Stimulated activated naive CD4-positive, alpha-beta T cell treated with Interleukin-2 at 50 U/mL for 16 hours (primary cell): ENCODE results near the gene GPR146.

Experiments used
- DNase-seq: peaks from one replicate; lab custom pipeline; 2025; lab: John Stamatoyannopoulos, UW

Gene GPR146

DNA sequence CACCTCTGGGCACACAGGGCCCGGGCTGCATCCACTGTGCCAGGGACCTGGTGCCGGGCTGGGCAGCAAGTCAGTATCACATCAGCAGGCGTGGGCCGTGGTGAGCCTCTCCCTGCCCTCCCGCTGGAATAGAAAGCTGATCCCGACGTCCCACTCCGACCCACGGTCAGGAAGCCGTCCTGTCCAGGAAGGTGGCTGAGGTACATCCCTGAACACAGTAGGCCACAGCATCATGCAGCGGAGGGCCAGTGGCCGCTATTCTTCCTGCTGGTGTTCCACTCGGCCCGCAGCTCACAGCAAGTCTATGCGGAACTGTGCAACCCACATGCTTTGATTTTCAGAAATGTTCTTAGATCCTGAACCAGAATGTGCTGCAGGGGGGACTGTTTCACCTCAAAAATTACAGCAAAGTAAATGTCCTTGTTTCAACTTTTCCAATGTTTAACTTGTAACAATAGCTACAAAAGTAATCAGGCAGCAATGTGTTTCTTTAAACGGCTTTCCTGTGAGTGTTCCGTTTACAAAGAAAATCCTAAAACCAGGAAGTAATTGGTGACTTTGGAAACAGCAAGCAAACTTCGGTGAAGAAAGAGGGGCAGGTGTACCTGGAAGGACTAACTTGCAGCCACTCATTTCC is 676 bp upstream of the GPR146 start:
- no peak for DNase-seq

GRCh38 chr7:1045069-1046063 is 1.0 kb downstream of the GPR146 start:
- no peak for DNase-seq

- DNase-seq: no peak
These were observed 2.7 kb downstream of the GPR146 start for GRCh38 chr7:1046722-1047679.

DNA sequence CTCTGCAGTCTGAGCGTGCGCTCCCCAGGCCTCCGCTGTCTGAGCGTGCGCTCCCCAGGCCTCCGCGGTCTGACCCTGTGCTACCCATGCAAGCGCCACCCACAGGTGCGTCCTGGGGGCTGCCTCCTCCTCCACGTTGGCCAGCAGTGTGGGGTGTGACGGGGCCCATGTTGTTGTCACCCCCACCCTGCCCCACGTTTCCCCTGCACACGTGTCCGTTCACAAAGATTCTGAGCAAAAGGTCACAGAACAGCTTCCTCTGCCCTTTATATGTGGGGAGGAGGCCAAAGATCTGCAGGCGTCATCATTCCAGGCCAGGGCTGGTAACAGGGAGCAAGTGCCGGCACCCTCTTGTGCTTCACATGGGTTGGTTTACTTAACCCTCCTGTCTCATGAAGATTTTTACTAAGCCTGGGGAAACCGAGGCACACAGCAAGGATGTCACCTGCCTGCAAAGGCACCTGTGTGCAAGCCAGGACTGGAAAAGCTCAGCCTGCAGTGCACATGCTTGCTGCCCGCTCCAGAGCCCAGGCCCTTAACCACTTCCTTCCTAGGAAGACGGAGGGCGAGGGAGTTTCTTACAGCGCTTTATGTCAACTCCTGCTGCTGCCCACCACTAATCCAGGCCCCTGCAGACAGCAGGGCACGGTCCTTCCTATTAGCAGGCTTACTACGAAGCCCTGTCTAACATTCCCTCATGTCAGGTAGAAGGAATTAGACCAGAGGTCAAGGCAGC is 4.8 kb downstream of the GPR146 start:
- DNase-seq: no peak

- DNase-seq: no peak
These were observed 5.5 kb downstream of the GPR146 start for GRCh38 chr7:1049801-1050200.

- DNase-seq: no peak
These were observed 6.0 kb downstream of the GPR146 start for GRCh38 chr7:1050254-1050906.

DNA sequence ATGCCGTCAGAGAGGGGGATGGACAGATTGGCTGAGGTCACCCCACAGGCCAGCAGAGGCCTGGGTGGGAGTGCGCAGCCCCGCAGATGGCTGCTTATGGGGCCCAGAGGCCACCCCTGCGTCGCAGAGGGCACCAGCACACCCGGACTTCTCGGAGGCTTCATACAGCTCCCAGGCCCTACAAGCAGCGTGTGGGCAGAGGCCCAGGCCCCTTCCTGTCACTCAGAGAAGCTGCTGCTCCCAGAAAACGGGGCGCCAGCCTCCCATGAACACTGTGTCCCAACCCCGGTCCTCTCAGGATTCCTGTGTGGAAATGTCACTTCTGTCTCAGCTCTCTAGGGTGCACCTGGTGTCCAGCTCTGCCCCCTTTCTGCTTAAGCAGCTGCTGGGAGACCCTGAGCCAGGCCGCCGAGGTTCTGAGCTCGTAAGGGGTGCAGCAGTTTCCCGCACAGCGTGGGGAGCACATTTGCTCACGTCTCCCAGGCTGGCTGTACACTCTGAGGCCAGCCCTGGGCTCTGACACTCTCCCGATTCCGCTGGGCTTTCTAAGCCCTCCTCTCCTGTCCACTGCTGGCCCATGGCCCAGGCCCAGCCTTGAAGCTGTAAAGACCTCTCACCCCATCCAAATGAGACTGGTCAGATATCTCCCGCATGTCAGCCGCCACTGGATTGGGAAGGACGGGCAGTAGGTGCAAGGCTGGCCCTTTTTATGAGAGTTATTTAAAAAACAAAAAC is 6.8 kb downstream of the GPR146 start:
- no peak for DNase-seq

- no peak for DNase-seq
These were observed 7.9 kb downstream of the GPR146 start for GRCh38 chr7:1052031-1052818.

- no peak for DNase-seq
These were observed 8.7 kb downstream of the GPR146 start for GRCh38 chr7:1053002-1053411.

- DNase-seq: no peak
These were observed 9.5 kb downstream of the GPR146 start for GRCh38 chr7:1053816-1054370.

DNA sequence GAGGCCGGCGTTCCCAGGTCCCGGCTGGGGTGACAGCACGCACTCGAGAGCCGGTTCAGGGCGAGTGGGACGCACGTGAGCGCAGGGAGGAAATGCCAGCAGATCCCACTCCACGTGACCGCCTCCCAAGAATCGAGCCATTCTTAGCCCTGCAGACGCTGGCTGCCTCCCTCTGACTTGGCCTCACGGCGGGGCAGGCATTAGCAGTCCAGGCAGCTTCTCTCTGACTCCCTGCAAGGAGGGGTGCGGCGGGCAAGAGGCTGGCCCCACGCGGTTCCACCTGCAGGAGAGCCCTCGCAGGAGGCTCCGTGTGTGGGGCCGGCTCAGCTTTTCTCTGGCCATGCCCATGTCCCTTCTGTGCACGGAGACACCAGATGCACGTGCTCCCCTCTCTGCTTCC is 10.1 kb downstream of the GPR146 start:
- DNase-seq: no peak

- no peak for DNase-seq
These were observed 10.6 kb downstream of the GPR146 start for GRCh38 chr7:1054861-1055450.

DNA sequence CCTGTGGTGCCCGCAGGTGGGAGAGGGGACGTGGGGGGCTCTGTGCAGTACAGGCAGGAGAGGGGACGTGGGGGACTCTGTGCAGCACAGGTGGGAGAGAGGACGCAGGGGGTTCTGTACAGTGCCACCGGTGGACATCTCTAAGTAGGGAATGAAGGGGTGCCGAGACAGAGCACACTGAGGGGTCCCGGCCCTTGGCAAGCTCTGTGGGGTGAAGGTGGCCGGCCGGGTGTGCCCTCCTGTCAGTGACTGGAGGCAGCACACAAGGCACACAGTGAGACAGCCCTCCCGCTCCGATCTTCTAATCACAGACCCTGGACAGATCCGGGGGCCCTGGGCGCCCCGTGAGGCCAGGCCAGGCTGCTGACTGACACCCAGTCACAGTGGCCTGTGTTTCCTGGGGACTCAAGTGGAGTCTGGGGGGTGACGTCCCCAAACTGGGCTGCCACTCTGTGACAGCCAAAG is 11.2 kb downstream of the GPR146 start:
- no peak for DNase-seq

GRCh38 chr7:1055956-1056784 is 11.8 kb downstream of the GPR146 start:
- DNase-seq: no peak

GRCh38 chr7:1056785-1057410 is 12.6 kb downstream of the GPR146 start:
- no peak for DNase-seq

DNA sequence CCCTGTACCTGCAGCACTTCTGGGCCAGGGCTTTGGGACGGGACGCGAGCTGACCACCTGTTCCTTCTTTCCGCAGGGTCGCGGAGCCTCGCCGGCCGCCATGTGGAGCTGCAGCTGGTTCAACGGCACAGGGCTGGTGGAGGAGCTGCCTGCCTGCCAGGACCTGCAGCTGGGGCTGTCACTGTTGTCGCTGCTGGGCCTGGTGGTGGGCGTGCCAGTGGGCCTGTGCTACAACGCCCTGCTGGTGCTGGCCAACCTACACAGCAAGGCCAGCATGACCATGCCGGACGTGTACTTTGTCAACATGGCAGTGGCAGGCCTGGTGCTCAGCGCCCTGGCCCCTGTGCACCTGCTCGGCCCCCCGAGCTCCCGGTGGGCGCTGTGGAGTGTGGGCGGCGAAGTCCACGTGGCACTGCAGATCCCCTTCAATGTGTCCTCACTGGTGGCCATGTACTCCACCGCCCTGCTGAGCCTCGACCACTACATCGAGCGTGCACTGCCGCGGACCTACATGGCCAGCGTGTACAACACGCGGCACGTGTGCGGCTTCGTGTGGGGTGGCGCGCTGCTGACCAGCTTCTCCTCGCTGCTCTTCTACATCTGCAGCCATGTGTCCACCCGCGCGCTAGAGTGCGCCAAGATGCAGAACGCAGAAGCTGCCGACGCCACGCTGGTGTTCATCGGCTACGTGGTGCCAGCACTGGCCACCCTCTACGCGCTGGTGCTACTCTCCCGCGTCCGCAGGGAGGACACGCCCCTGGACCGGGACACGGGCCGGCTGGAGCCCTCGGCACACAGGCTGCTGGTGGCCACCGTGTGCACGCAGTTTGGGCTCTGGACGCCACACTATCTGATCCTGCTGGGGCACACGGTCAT is 13.3 kb downstream of the GPR146 start:
- no peak for DNase-seq
